HCT116 (cell line): ENCODE measurements around the gene IL36B. TPM values are rescaled to one million over a fixed set of nuclear protein-coding genes. Genes with fewer than 3 reads are reported as not detected.

ENCODE experiments used
- ATAC-seq: fragments of 200-7000 bp; cut with Tn5 transposase; 2 replicates; pipeline ENCODE4 v1.9.1; 2020; ENCODE audit warnings: mild to moderate bottlenecking, moderate library complexity
- BruUV-seq: library from RNA; stranded (reverse); fragments of 400-500 nt; replicated peaks from 2 replicates; lab custom pipeline; 2021; lab: Mats Ljungman, UMichigan
- CTCF ChIA-PET: fragments of 300-600 bp; sonication (Branson Sonifier 250); formaldehyde crosslinking; loops from one replicate; lab custom pipeline; 2021; ENCODE audit warnings: antibody characterized with exemption; lab: Charles Lee
- POLR2A ChIA-PET: fragments of 300-600, 350-600 bp; sonication (Branson Sonifier 250); formaldehyde crosslinking; loops from one replicate; lab custom pipeline; 2021; ENCODE audit warnings: antibody characterized with exemption; lab: Charles Lee
- RAD21 ChIA-PET, 2 experiments: fragments of 300-600 bp; sonication (Branson Sonifier 250); formaldehyde crosslinking; loops; one replicate each; lab custom pipeline; 2023; ENCODE audit warnings: low total read pairs in 2 of 2; ENCODE audit not compliant: uncharacterized antibody in 2 of 2, unreplicated experiment in 2 of 2, low non-redundant PET in 1 of 2; lab: Charles Lee
- DNase-seq: peaks from one replicate; pipeline ENCODE4 v3.0.0-alpha.2; 2010; ENCODE audit warnings: low read depth, low spot score
- H2AFZ ChIP-seq: fragments of 200-600 bp; shearing (Covaris generic), sonication (generic); 2 replicates; pipeline ENCODE4 v1.6.1; 2017; ENCODE audit warnings: low read depth, mixed run types, mixed read lengths, antibody characterized with exemption, low read length; ENCODE audit not compliant: poor library complexity, severe bottlenecking
- H3K27ac ChIP-seq: 2 replicates; pipeline ENCODE4 v1.5.1; 2012; ENCODE audit warnings: low read depth, low read length
- H3K27me3 ChIP-seq: fragments of 200-600 bp; sonication (generic); 2 replicates; pipeline ENCODE4 v1.6.1; 2016; ENCODE audit warnings: mixed run types, low read length, mixed read lengths; ENCODE audit not compliant: insufficient read depth
- H3K36me3 ChIP-seq, 2 experiments: fragments of 200-500 bp in 1 of 2; fragments of 200-600 bp in 1 of 2; sonication (Bioruptor generic) in 1 of 2; sonication (generic) in 1 of 2; 2 replicates each; pipeline versions ENCODE4 v1.5.1 to v1.6.1; 2014 to 2016; ENCODE audit warnings: low read length in 2 of 2, inconsistent platforms in 1 of 2, mixed read lengths in 1 of 2, mixed run types in 1 of 2; ENCODE audit not compliant: insufficient read depth in 2 of 2, control insufficient read depth in 1 of 2
- H3K4me1 ChIP-seq, 2 experiments: fragments of 200-600 bp in 1 of 2; sonication (generic) in 1 of 2; 2 replicates each; pipeline versions ENCODE4 v1.5.1 to v1.6.1; 2012 to 2017; ENCODE audit warnings: low read length in 2 of 2, inconsistent platforms in 1 of 2, mild to moderate bottlenecking in 1 of 2, mixed read lengths in 1 of 2, mixed run types in 1 of 2, moderate library complexity in 1 of 2; ENCODE audit not compliant: insufficient read depth in 2 of 2, control insufficient read depth in 1 of 2
- H3K4me2 ChIP-seq: fragments of 200-600 bp; sonication (generic); 2 replicates; pipeline ENCODE4 v1.6.1; 2017; ENCODE audit warnings: mixed run types, low read length, mixed read lengths
- H3K4me3 ChIP-seq, 2 experiments: fragments of 200-600 bp in 1 of 2; sonication (generic) in 1 of 2; replicated peaks in 1 of 2; 2 replicates each; pipeline ENCODE4 v1.5.1; 2011 to 2016; ENCODE audit warnings: low read length in 2 of 2, control low read depth in 1 of 2, low read depth in 1 of 2, mild to moderate bottlenecking in 1 of 2, mixed read lengths in 1 of 2, mixed run types in 1 of 2
- H3K79me2 ChIP-seq: fragments of 200-600 bp; sonication (generic); 2 replicates; pipeline ENCODE4 v1.6.1; 2017; ENCODE audit warnings: mild to moderate bottlenecking, mixed run types, low read length, moderate library complexity, mixed read lengths; ENCODE audit not compliant: insufficient read depth
- H3K9ac ChIP-seq: fragments of 200-600 bp; sonication (generic); 2 replicates; pipeline ENCODE4 v1.6.1; 2016; ENCODE audit warnings: low read length, mixed read lengths
- H3K9me2 ChIP-seq: fragments of 200-600 bp; sonication (generic), shearing (Covaris generic); 2 replicates; pipeline ENCODE4 v1.6.1; 2017; ENCODE audit warnings: mixed run types, mild to moderate bottlenecking, moderate library complexity; ENCODE audit not compliant: insufficient read depth
- H3K9me3 ChIP-seq, 2 experiments: fragments of 200-500 bp in 1 of 2; fragments of 200-600 bp in 1 of 2; sonication (Bioruptor generic) in 1 of 2; sonication (generic) in 1 of 2; 2 replicates each; pipeline ENCODE4 v1.6.1; 2014 to 2017; ENCODE audit warnings: low read length in 2 of 2, mixed read lengths in 2 of 2, inconsistent platforms in 1 of 2, low read depth in 1 of 2, mild to moderate bottlenecking in 1 of 2, mixed run types in 1 of 2, moderate library complexity in 1 of 2; ENCODE audit not compliant: control insufficient read depth in 1 of 2, insufficient read depth in 1 of 2
- H4K20me1 ChIP-seq: fragments of 200-600 bp; sonication (generic), shearing (Covaris generic); 2 replicates; pipeline ENCODE4 v1.6.1; 2017; ENCODE audit warnings: mixed run types, mild to moderate bottlenecking, moderate library complexity; ENCODE audit not compliant: insufficient read depth
- ATF3 ChIP-seq: IDR thresholded peaks from 2 replicates; pipeline ENCODE4 v1.6.1; 2012
- FOSL1 ChIP-seq: IDR thresholded peaks from 2 replicates; pipeline ENCODE4 v1.6.1; 2012; ENCODE audit warnings: low read depth
- POLR2AphosphoS5 ChIP-seq: IDR thresholded peaks from 2 replicates; pipeline ENCODE4 v1.6.1; 2011; ENCODE audit warnings: mild to moderate bottlenecking, low read depth, low read length, moderate library complexity
- REST ChIP-seq: IDR thresholded peaks from 2 replicates; pipeline ENCODE4 v1.6.1; 2012; ENCODE audit warnings: low read depth
- SIN3A ChIP-seq: IDR thresholded peaks from 2 replicates; pipeline ENCODE4 v1.6.1; 2012; ENCODE audit warnings: low read depth
- SP1 ChIP-seq: IDR thresholded peaks from 2 replicates; pipeline ENCODE4 v1.6.1; 2012; ENCODE audit warnings: low read depth
- SRF ChIP-seq: IDR thresholded peaks from 2 replicates; pipeline ENCODE4 v1.6.1; 2012; ENCODE audit warnings: low read depth
- TCF7L2 ChIP-seq: IDR thresholded peaks from 2 replicates; pipeline ENCODE4 v1.7.0; 2011; ENCODE audit warnings: borderline replicate concordance, inconsistent platforms; ENCODE audit not compliant: insufficient read depth, insufficient read length; ENCODE audit errors: extremely low read depth
- ZNF274 ChIP-seq: fragments of 200-500 bp; sonication (Bioruptor generic); IDR thresholded peaks from 2 replicates; pipeline ENCODE4 v1.6.1; 2014; ENCODE audit warnings: mild to moderate bottlenecking, low read depth, low read length, inconsistent platforms
- intact Hi-C: fragments of 100-400 bp; cut with micrococcal nuclease; formaldehyde crosslinking; loops from 2 replicates; pipeline ENCODE4 v1.10.0; 2022
- total RNA-seq: library from RNA; stranded (reverse); gene quantifications from one replicate; pipeline ENCODE4 v1.2.1, GENCODE V29; 2021; ENCODE audit not compliant: unreplicated experiment

IL36B gene
- total RNA-seq, 1 experiment from 2014 or later, result not detected

GRCh38 chr2:113015655-113016054 lies 37.0 kb downstream of the IL36B start (continued):
- TF ChIP-seq REST, result no peak
- no peak for TF ChIP-seq SIN3A
- no peak for TF ChIP-seq ATF3
- TF ChIP-seq TCF7L2, result no peak
- no peak for TF ChIP-seq FOSL1
- TF ChIP-seq, all 23 proteins: peak for 0

DNA sequence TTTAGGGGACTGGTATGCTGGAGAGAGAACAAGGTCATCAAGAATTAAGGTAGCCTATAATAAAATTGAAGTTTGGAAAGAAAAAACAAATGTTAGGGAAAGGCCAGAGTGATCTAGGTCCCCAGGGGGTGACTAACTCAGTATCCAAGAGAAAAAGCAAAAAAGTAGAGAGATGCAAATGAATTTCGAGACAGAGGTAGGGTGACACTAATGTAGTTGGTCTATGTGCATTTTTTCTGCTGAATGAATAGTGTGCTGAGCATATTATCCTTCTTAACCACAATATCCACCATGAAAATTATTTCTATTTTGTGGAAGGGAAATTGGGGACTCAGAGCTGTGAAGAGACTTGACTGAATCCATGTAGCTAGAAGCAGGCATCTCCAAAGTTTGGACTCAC lies 37.6 kb downstream of the IL36B start:
- Histone ChIP-seq H3K27ac (no peak overlapping the region), H3K4me3 (no peak overlapping the region), H3K4me1 (no peaks in the 10 kb centered on the region), H2AFZ (no peak overlapping the region), H3K36me3 (no peaks in the 10 kb centered on the region), H4K20me1 (no peaks in the 10 kb centered on the region), H3K4me2 (no peak overlapping the region), H3K9me3 (no peaks in the 10 kb centered on the region), H3K9me2 (no peaks in the 10 kb centered on the region), H3K27me3 (no peaks in the 10 kb centered on the region), H3K79me2 (no peaks in the 10 kb centered on the region), H3K9ac (no peak overlapping the region)
- ATAC-seq (no peak), DNase-seq (no peak)
- BruUV-seq, result no TSS peak
- POLR2A ChIA-PET, result no interaction called here
- RAD21 ChIA-PET, result no interaction called here
- CTCF ChIA-PET, result no interaction called here
- intact Hi-C loops, result no loop called here
- TF ChIP-seq ZNF274 (no peak), SP1 (no peak), POLR2AphosphoS5 (no peak), SRF (no peak)
